Urinary bladder (tissue), 4 donors: ENCODE data around the gene CERCAM. TPM values are rescaled to one million over a fixed set of nuclear protein-coding genes. Genes with fewer than 3 reads are reported as not detected.

ENCODE experiments used
- DNase-seq: peaks from one replicate; pipeline ENCODE4 v3.0.0-alpha.2; 2015; ENCODE audit errors: extremely low spot score
- H3K27ac ChIP-seq: one replicate; pipeline ENCODE4 v1.5.1; 2013; ENCODE audit warnings: low read depth, mild to moderate bottlenecking, moderate library complexity
- H3K36me3 ChIP-seq: one replicate; pipeline ENCODE4 v1.6.1; 2013; ENCODE audit warnings: mild to moderate bottlenecking, moderate library complexity; ENCODE audit not compliant: insufficient read depth
- H3K4me1 ChIP-seq: one replicate; pipeline ENCODE4 v1.6.1; 2013; ENCODE audit warnings: mild to moderate bottlenecking, moderate library complexity; ENCODE audit not compliant: insufficient read depth
- H3K4me3 ChIP-seq: one replicate; pipeline ENCODE4 v1.5.1; 2013; ENCODE audit warnings: low read depth, low read length
- WGBS: extraction: QIAGEN DNeasy Blood & Tissue Kit; methylation state at CpG from one replicate; pipeline ENCODE4 v1.1.7; 2013; 5-methylcytosine and 5-hydroxymethylcytosine counted together
- polyA plus RNA-seq: library from polyadenylated mRNA; stranded (reverse); fragments of 200-250 nt; gene quantifications from one replicate; pipeline ENCODE4 v1.2.3, GENCODE V29; 2013
- total RNA-seq: library from RNA; depleted of rRNA; stranded (reverse); fragments of >200 nt; gene quantifications from one replicate; pipeline ENCODE4 v1.2.3, GENCODE V29; 2014
- donor health status: healthy with polysubstance abuse.
- donor health status: healthy.

The CERCAM gene
- total and polyA plus RNA-seq, 2 donors = 41.6 to 50.3 TPM

DNA sequence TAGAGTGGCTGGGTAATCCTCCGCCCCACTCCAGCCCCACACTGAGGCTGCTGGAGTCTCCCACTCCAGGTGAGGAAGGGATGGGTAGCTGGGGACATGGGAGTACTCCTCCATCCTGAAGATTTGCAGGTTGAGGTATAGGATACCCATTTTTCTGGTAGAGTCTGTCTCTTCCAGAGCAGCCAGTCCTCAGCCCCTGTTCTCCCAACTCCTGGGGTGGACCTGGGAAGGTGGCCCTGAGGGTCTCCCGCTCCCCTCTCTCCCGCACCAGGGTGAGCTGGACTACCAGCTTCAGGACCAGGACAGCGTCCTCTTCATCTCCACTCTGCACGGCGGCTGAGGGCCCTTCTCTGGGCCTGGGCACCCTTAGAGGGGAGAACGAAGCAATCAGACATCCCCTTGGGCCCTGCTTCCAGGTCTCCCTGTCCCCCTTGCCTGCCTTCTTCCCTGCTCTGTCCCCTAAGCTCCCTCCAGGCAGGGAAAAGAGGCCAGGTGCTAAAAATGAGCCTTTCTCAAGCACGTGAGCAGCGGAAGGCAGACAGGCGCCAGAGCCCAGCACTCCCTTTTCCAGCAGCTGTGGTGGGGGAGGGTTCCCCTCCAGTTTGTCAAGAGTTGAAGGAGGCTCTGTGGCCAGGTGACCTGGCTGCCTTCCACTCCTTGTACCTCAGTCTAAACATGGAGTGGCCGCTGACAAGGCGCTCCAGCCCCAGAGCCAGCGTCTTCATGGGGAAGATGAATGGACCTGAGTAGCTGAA, 31.1 kb upstream of the CERCAM start:
- H3K27ac ChIP-seq = no peak overlapping the region
- no peak for DNase-seq
- no peak overlapping the region for H3K4me3 ChIP-seq
- peaks cover 1% of the 10 kb centered on the region for H3K36me3 ChIP-seq
- 83% methylated on average over 13 of the region's 13 CpGs for WGBS
- no peaks in the 10 kb centered on the region for H3K4me1 ChIP-seq

GRCh38 chr9:128390150-128390812, 30.4 kb upstream of the CERCAM start:
- DNase-seq = no peak
- H3K36me3 ChIP-seq = peaks cover 1% of the 10 kb centered on the region
- WGBS = 81% methylated on average over 11 of the region's 11 CpGs
- H3K27ac ChIP-seq = no peak overlapping the region
- no peak overlapping the region for H3K4me3 ChIP-seq
- H3K4me1 ChIP-seq = no peaks in the 10 kb centered on the region

DNA sequence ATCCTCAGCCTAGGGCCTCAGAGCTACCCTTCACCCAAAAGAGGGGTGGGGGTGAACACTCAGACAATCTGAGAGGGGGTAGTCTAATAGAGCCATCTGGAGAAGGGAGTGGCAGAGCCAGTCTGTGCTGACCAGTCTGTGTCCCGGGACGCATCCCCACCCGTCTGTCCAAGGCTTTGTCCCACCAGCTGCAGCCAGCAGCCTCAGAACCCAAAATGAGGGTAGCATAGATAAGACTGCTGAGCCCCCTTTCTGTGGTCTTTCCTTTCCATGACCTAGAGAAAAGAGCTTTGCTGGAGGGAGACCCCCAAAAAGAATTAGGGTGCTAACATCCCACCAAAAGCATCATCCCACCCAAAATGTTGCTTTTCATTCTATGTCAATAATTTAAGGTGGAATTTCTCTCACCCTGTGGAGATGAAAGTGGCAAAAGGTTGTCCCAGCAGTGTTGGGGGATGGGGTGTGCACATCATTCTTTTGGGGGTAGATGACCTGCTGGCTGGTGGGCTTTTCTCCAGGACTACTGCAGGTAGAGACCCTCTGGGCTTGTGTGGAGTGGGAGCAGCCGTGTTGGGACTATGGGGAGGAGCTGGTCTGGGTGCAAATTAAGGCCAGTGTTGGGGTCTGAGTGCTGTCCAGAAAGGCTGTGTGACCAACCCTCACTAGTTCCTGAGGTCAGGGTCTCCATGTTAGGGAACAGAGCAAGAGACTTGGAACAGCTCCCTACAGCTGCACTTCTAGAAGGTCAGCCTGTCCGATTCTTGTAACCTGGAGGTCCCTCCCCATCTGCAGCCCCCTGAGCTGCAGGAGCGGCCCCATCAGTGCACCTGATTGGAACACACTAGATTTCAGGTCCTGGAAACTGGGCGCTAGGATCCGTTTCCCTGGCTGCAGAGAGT, 29.6 kb upstream of the CERCAM start:
- WGBS = 92% methylated on average over 8 of the region's 8 CpGs
- H3K27ac ChIP-seq = no peak overlapping the region
- DNase-seq = no peak
- no peaks in the 10 kb centered on the region for H3K4me1 ChIP-seq
- H3K4me3 ChIP-seq = no peak overlapping the region
- peaks cover 1% of the 10 kb centered on the region for H3K36me3 ChIP-seq

DNA sequence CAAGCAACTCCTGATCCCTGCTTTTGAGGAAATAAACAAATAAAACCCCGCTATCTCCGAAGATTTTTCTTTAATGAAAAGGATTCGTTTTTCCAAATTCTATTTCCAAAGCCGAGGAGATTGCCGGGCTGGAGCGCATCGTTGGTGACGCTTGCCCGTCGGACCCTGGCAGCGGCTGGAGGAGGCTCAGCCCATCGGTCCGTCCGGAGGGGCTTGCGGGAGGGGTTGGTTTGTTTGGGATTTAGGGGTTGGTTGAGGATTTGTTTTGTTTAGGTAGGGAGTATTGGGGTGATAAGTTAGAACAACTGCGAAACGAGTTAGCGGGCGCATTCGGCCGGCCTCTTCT, 28.7 kb upstream of the CERCAM start:
- Histone ChIP-seq H3K27ac (no peak overlapping the region), H3K4me1 (no peaks in the 10 kb centered on the region), H3K4me3 (no peak overlapping the region), H3K36me3 (peaks cover 1% of the 10 kb centered on the region)
- 87% methylated on average over 21 of the region's 21 CpGs for WGBS
- no peak for DNase-seq

GRCh38 chr9:128392302-128393144, 28.1 kb upstream of the CERCAM start:
- no peak overlapping the region for H3K4me3 ChIP-seq
- no peak for DNase-seq
- peaks cover 1% of the 10 kb centered on the region for H3K36me3 ChIP-seq
- WGBS = 79% methylated on average over 88 of the region's 88 CpGs
- no peak overlapping the region for H3K27ac ChIP-seq
- H3K4me1 ChIP-seq = no peaks in the 10 kb centered on the region

- H3K36me3 ChIP-seq = peaks cover 1% of the 10 kb centered on the region
- no peaks in the 10 kb centered on the region for H3K4me1 ChIP-seq
- H3K4me3 ChIP-seq = no peak overlapping the region
- DNase-seq = no peak
- H3K27ac ChIP-seq = no peak overlapping the region
- 61% methylated on average over 56 of the region's 56 CpGs for WGBS
Observed at GRCh38 chr9:128393145-128393775, 27.4 kb upstream of the CERCAM start.

DNA sequence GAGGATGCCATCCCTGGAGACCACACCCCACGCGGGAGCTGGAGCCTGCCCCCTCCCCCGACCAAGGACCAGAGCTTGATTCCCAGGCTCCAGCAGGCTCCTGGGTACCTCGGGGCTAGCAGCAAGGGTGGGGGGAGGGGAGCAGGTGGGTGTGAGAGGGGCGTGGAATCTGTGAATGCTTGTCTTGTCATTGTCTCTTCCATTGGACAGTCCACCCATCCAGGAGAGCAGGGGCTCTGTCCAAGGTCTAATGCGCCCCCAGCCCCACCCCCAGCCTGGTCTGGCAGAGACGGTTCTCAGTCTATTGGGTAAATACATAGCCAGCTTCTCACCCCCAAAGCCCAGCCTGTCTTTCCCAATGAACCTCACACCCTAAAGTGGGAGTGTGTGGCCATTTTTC, 26.7 kb upstream of the CERCAM start:
- WGBS = 40% methylated on average over 7 of the region's 7 CpGs
- no peaks in the 10 kb centered on the region for H3K36me3 ChIP-seq
- H3K4me1 ChIP-seq = no peaks in the 10 kb centered on the region
- DNase-seq = no peak
- H3K4me3 ChIP-seq = no peak overlapping the region
- no peak overlapping the region for H3K27ac ChIP-seq

DNA sequence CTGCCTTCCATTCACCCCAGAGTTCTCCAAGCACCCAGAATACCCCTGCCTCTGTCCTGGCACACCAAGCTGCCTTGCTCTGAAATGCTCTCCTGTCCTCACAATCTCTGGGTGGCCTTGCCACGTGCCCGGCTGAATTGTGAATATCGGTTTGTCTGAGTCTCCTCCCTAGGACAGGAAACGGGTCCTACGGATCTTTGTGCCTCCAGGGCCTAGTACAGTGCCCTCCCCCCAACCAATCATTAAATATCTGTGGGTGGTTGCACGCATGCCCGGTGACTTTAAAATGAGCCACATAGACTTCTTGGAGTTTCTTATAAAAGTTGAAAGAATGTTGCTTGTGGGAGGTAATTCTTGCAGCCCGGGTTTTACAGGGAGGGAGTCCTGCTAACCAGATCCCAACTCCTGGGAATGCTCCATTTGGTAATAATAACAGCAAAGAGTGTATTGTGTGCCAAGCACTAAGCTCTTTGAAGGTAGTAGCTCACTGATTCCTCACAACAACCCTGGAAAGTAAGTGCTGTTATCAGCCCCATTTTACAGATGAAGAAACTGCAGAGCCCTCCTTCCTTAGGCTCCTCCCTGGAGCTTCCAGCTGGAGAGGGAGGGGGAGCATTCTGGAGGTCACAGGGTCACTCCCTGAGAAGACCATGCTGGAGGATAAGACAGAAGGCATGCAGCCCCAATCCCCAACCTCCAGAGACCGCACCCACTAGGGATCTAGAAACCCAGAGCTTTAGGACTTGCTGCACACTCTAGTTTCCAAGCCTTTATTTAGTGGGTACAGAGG, 26.1 kb upstream of the CERCAM start:
- no peaks in the 10 kb centered on the region for H3K4me1 ChIP-seq
- WGBS = 48% methylated on average over 9 of the region's 9 CpGs
- no peak for DNase-seq
- no peak overlapping the region for H3K4me3 ChIP-seq
- H3K27ac ChIP-seq = no peak overlapping the region
- H3K36me3 ChIP-seq = no peaks in the 10 kb centered on the region

- 8% methylated on average over 19 of the region's 19 CpGs for WGBS
- H3K4me3 ChIP-seq = no peak overlapping the region
- no peak overlapping the region for H3K27ac ChIP-seq
- no peak for DNase-seq
- H3K36me3 ChIP-seq = no peaks in the 10 kb centered on the region
- no peaks in the 10 kb centered on the region for H3K4me1 ChIP-seq
Observed at GRCh38 chr9:128396970-128397613, 23.6 kb upstream of the CERCAM start.

GRCh38 chr9:128397831-128398230, 22.8 kb upstream of the CERCAM start:
- no peaks in the 10 kb centered on the region for H3K36me3 ChIP-seq
- H3K27ac ChIP-seq = no peak overlapping the region
- WGBS = 54% methylated on average over 7 of the region's 7 CpGs
- DNase-seq = no peak
- no peaks in the 10 kb centered on the region for H3K4me1 ChIP-seq
- H3K4me3 ChIP-seq = no peak overlapping the region

DNA sequence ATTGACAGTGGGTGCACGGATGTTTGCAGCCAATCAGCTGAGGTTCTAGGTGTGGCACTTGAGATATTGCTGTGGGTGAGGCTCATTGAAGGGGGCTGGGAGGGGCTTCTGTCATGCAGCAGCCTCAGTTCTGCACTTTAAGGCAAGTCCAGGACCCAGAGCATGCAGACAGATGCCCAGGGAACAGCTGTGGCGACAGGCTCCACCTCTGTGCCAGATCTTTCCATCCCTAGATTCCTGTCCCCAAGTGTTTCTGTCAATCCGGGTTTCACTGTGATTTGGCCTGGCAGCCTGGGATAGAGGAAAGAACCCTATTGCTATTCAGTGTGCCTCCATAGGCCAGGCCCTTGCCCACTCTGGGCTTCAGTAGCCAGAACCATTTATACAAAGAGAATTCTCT, 20.8 kb upstream of the CERCAM start:
- Histone ChIP-seq H3K4me3 (no peak overlapping the region), H3K27ac (no peak overlapping the region), H3K36me3 (no peaks in the 10 kb centered on the region), H3K4me1 (no peaks in the 10 kb centered on the region)
- 76% methylated on average over 3 of the region's 3 CpGs for WGBS
- no peak for DNase-seq

DNA sequence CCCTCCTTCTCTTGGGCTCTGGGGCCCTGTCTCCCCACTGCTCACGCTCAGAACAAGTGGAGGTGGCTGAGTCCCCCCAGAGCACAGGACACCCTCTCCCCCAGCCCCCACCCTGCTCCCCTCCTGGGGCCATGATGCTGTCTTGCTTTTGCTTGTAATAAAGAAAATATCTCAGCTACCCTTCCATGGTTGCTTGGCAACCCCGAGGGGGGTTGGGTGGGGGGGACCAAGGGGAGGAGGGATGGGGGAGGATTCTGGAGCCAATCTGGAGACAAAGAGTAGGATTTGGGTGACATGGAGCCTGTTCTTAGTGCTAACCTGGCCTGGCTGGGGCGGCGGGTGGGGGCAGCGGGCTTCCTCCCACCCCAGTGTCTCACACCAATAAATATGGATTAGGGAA, 16.1 kb upstream of the CERCAM start:
- 75% methylated on average over 5 of the region's 5 CpGs for WGBS
- H3K4me3 ChIP-seq = no peak overlapping the region
- no peak for DNase-seq
- no peaks in the 10 kb centered on the region for H3K36me3 ChIP-seq
- H3K4me1 ChIP-seq = no peaks in the 10 kb centered on the region
- H3K27ac ChIP-seq = no peak overlapping the region
